Breast epithelium (tissue), 3 donors: ENCODE measurements around the gene ATP2C2.

Experiments
- CTCF ChIP-seq, 3 donors: fragments of 450-650 bp; IDR thresholded peaks; one replicate each; pipeline ENCODE4 v1.5.1; 2016 to 2017; ENCODE audit warnings: antibody characterized with exemption in 3 of 3, mild to moderate bottlenecking in 3 of 3, moderate library complexity in 3 of 3
- POLR2A ChIP-seq: fragments of 450-650 bp; IDR thresholded peaks from one replicate; pipeline ENCODE4 v1.6.1; 2016; ENCODE audit warnings: antibody characterized with exemption, mild to moderate bottlenecking, moderate library complexity

- TF ChIP-seq CTCF (IDR thresholded peaks at IDR 0.05), result no peak
- no peak for TF ChIP-seq POLR2A
These were observed 128.7 kb downstream of the ATP2C2 start for GRCh38 chr16:84496991-84497390.
